ENCODE measurements around the gene DAB2IP. TPM values are rescaled to one million over a fixed set of nuclear protein-coding genes. Genes with fewer than 3 reads are reported as not detected.
A peak's percentile ranks its signal among the peaks of the same experiment; 100 is the strongest.

DAB2IP gene
- total RNA-seq, 1 experiment from 2014 or later: 7.3 TPM

DNA sequence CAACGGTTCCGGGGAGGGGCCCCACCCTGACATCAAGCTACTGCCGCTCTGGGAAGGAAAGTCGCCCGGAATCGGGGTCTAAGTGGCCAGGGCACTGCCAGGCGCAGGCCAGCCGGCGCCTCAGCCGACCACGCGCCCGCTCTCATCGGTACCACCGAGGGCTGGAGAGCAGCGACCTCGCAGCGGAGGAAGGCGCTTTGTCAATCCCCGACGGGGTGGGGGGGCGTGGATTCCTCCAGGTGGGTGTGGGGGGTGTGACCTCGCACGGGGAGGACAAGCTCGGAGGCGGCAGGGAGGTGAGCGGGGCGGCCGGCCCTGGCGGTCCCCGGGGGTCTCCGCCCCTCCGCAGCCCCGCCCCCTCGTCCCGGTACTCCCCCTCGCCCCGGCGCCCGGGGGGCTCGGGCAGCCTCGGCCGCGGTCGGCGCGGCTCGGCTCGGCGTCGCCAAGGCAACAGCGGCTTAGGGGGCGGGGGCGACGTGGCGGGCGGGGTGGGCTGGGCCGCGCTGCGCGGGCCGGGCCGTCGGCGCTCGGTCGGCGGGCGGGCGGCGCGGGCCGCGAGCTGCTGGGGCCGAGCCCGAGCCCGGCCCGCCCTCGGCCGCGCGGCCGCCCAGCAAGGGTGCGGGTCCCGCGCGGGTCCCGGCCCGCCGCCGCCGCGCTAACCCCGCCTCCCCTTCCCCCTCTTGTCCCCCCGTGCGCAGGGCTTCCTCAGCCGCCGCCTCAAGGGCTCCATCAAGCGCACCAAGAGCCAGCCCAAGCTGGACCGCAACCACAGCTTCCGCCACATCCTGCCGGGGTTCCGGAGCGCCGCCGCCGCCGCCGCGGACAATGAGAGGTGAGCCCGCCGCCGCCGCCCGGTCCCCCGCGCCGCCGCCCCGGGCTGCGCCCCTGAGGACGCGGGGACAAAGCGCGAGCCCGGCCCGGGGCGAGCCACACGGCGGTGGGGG, 47.5 kb downstream of the DAB2IP start:
- peak overlapping the region; percentile 58 for H3K4me3 ChIP-seq
- no peaks in the 10 kb centered on the region for H3K27me3 ChIP-seq
- H3K36me3 ChIP-seq: no peaks in the 10 kb centered on the region
- peak; percentile 65 for DNase-seq
- no peaks in the 10 kb centered on the region for H3K9me3 ChIP-seq

DNA sequence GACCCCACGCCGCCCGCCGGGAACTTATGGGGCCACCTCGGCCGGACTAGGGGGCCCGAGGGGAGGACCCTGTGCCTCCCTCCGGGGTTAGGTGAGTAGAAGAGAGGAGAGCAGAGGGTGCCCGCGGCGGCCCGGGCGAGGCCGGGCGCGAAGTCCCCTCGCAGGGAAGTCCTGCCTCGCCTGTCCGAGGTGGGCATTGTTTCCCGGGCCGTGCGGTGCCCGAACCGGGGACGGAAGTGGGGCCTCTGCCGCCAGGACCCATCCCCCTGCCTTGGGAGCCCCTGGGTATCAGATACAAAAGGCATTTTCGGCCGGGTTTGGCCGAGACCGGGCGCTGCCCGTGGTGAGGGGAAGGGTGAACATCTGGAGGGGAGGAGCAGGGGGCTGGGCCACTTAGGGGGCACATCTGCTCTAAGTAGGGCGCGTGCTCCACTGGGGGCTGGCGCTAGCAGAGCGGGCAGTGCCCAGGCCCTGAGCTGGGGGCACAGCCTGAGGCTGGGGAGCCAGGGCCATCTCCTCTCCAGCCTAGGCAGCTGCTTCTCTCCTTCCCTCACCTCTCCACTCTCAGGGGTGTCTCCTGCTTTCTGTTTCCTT, 48.2 kb downstream of the DAB2IP start:
- H3K4me3 ChIP-seq: peak overlapping the region; percentile 58
- no peak for DNase-seq
- H3K9me3 ChIP-seq: no peaks in the 10 kb centered on the region
- no peaks in the 10 kb centered on the region for H3K36me3 ChIP-seq
- H3K27me3 ChIP-seq: no peaks in the 10 kb centered on the region

DNA sequence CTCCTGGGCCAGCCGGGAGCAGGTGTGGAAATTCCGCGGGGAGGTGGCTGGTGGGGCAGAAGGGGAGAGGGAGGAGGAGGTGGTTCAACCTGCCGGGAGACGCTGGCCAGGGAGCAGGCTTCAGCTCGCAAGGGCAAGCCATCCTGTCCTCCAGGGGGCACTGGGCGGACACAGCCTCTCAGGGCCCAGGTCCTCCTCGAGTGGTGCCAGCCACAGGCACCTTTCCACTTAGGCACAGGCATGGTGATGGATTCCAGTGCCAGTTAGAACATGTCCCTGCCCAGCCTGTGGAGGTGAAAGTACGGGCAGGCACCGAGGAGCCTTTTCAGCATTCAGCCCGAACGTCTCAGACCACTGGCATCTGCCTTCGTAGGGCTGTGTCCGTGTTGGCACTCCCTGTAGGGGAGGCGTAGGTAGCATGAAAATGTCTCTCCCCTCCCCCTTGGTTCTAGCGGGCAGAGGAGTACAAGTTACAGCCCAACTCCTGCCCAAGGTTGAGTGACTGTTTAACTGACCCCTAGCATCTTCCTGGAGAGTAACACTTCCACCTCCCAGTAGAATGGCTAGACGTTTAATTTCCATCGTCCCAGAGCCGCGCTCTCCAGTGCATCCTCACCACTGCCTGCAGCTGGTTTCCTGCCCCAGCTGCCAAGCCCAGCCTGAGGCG, 48.9 kb downstream of the DAB2IP start:
- Histone ChIP-seq H3K36me3 (no peaks in the 10 kb centered on the region), H3K9me3 (no peaks in the 10 kb centered on the region), H3K27me3 (no peaks in the 10 kb centered on the region), H3K4me3 (peak overlapping the region; percentile 58)
- DNase-seq: peak; percentile 68

DNA sequence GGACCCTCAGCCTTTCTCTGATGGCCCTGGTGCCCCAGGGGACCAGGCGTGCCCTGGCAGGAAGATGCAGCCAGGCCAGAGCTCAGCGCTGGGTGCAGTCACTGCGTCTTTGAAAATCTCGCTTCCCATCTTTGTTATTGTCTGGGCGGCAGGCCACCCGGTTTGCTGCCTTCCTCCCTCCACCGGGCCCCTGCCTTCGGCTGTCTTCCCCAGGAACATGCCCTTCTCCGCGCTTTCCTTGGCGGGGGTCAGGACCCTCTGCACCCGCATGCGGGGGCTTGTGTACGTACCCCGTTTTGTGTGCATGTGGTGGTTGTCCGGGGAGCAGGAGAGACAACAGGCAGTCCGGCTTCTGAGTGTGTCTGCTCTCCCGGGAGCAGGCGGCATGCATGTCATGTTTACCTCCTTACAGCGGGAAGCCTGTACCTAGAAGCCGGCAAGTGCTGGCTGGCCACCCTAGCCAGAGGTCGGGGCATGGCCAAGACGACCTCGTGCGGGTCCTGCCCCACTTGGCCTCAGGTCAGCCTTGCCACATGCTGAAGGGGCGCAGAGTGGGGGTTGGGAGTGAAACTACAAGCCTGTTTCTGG, 49.5 kb downstream of the DAB2IP start:
- H3K36me3 ChIP-seq: no peaks in the 10 kb centered on the region
- H3K4me3 ChIP-seq: no peak overlapping the region
- H3K9me3 ChIP-seq: no peaks in the 10 kb centered on the region
- H3K27me3 ChIP-seq: no peaks in the 10 kb centered on the region
- DNase-seq: no peak

DNA sequence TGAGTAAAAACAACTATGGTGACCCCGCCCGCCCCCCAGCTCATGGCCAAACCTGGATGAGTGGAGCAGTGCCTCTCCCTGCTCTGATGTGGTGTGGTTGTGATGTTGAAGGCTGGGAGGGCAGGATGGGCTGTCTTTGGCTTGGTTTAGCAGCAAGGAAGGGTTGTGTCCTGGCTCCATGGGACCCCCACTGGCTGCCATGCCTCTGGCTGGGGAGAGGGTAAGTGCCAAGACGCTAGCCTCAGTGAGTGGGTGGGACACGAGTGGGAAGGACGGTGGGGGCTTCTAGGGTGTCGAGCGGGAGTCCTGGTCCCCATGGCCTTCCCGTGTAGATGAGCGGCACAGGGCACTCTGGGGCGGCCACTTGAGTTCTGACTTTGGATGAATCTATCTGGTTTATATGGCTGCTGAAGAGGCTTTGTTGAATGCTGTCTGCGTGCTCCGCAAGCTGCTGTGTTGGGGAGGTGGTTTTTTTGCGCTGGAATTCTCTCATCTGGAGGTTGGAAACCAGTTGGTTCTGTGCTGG, 50.4 kb downstream of the DAB2IP start:
- Histone ChIP-seq H3K4me3 (no peak overlapping the region), H3K9me3 (no peaks in the 10 kb centered on the region), H3K27me3 (no peaks in the 10 kb centered on the region), H3K36me3 (no peaks in the 10 kb centered on the region)
- no peak for DNase-seq

DNA sequence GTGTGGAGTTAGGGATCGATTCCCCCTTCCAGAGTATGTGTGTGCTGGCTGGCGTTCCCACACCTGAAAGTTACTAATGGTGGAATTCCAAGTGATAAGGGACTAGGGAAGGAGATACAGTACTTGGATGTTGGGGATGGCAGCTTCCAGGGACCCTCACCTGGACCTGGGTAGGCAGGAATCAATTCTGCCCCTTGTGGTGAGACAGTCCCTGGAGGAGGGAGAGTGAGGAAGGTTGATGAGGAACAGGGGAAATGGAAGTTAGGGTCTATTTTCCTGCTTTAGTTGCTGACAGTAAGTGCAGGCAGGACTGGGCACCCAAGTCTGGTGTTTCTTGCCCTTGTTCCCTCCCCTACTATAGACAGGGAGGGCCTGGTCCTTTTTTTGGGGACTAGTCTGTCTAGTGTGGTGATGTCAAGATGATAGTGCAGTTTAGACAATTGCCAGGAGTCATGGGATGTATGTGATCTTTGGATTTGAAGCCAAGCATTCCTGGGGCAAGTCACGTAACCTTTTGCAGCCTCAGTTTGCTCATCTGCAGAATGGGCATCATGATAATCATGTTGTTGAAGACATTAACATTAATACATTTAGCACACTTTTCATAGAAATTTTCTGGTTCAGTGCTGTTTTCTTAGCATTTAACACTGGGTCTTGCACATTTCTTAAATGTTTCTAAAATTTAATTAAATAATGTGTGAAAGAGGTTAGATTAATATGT, 51.7 kb downstream of the DAB2IP start:
- no peaks in the 10 kb centered on the region for H3K27me3 ChIP-seq
- H3K36me3 ChIP-seq: no peaks in the 10 kb centered on the region
- no peaks in the 10 kb centered on the region for H3K9me3 ChIP-seq
- no peak for DNase-seq
- no peak overlapping the region for H3K4me3 ChIP-seq

DNA sequence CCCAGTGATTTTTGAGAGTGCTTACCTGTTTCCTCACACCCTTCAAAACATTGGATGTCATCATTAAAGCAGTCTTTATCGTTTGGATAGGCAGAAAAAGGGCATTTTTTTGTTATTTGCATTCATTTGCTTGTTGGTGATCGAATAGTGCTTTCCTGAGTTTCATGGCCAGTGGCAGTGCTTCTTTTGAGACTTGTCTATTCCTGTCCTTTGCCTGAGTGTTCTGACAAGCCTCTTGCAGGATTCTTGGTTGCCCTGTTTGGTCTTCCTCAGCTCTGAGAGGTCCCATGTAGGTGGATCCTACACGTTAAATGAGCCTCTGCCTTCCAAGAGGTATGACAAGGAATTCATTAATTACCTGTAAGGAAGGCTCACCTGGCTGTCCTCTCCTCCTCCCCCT, 52.8 kb downstream of the DAB2IP start:
- H3K9me3 ChIP-seq: no peaks in the 10 kb centered on the region
- H3K36me3 ChIP-seq: no peaks in the 10 kb centered on the region
- DNase-seq: no peak
- H3K4me3 ChIP-seq: no peak overlapping the region
- no peaks in the 10 kb centered on the region for H3K27me3 ChIP-seq

DNA sequence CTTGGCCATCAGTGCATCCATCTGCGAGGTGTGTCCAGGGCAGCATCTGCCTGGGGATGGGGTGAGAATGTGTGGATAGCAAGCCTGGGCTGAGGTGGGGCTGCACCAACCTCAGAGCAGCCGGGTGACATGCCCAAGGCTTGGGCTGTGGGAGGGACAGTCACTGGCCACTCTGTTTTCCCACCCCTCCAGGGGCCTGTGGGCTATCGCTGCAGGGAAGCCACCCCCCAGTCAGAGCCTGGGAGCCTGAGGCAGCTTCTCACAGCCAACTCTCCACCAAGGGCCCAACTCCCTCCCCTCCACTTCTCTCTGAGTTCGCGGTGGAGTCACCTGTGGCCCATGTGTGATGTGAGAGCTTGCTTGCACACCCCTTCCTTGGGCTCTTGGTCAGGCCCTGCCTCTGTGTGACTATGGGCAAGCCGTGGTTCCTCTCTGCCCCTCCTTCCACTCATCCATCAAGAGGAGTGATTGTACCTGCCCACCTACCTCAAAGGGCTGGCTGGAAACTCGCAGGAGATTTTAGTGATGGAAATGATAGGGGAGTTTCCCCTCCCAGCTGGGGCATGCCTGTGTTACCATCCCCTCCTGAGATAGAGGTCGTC, 54.8 kb downstream of the DAB2IP start:
- no peak for DNase-seq
- Histone ChIP-seq H3K4me3 (no peak overlapping the region), H3K36me3 (no peaks in the 10 kb centered on the region), H3K27me3 (no peaks in the 10 kb centered on the region), H3K9me3 (no peaks in the 10 kb centered on the region)

DNA sequence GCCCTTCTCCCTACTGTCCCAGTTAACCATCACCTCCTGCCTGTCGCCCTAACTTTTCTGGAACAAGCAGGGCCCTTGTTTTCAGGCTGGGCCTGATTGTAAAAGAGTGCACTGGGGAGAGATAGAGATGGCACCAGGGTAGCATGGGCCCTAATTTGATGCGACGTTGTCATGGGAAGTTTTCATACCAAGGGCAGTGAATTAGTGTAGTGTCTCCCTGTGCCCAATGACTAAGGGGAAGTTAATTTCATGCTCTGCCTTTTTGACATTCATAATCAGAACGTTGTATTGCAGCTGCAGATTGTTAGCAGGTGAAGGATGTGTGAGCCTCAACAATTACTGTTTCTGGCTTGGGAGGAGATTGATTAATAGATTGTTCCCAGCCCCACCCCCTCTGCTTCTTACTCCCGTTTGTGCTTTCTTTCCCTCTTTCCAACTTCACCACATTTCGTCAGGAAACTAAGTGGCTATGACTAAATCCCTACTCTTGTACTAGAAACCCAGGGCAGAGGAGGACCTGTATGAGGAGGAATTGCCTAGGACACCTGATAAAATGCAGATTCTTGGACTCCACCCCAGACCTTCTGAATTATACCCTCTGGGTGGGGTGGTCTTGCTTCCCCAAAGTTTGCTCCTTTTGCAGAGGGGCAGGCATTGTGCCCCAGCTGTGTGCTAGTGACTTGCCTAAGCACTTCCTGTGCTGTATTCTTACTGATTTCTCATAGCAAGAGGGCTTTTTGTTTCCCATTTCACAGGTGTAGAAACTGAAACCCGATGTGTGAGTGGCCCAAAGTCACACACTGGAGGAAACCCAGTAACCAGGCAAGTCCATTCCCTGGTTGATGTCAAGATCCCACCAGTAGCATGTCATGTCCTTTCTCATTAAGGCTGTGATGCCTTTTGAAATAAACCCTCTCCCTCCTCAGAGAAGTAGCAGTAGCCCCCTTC, 56.3 kb downstream of the DAB2IP start:
- Histone ChIP-seq H3K27me3 (no peaks in the 10 kb centered on the region), H3K4me3 (no peak overlapping the region), H3K36me3 (no peaks in the 10 kb centered on the region), H3K9me3 (no peaks in the 10 kb centered on the region)
- DNase-seq: no peak

DNA sequence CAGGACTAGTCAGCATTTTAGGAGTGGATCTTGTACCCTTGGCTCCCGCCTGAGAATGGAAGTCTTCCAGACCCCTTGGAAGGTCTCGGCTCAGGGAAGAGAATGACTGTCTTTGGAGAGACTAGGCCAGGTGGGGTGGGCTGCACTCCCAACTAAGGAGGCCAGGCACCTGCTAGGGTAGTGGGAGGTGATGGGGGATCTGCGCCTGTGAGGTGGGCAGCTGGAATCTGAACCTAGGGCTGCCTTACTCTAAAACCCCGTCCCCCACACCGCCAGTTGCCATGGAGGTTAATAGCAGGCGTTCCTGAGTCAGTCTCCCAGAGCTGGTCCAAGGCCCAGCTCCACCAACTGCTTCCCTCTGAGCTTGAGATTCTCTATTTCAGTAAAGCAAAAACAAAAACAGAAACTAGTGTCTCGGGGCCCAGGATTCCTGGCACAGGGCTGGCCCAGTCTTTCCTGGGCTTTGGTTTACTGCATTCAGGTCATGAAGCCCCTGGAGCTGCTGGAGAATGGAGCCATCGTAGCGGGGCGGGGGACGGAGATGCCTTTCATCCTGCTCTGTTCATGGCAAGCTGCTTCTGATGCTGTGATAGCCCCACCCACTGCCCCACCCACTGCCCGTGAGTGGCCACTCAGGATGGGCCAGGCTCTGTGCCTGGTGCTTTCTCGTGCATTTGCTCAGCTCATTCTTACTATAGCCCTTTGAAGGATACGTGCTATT, 57.5 kb downstream of the DAB2IP start:
- Histone ChIP-seq H3K9me3 (no peaks in the 10 kb centered on the region), H3K36me3 (no peaks in the 10 kb centered on the region), H3K4me3 (no peak overlapping the region), H3K27me3 (no peaks in the 10 kb centered on the region)
- no peak for DNase-seq

DNA sequence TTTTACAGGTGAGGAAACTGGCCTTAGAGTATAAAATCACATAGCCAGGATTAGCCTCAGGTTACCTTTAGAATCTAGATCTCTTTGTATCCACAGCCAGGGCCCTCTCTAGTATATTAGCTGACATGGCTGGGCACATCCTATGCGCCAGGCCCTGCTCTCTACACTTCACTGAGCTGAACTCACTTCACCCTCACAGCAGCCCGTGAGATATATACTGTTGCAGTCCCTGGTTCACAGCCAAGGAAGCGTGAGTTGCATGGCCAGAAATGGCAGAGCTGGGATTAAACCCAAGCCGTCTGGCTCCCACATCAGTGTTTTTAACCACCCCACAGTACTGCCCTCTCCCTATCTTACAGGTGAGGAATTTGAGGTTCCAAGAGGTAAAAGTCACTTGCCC, 58.4 kb downstream of the DAB2IP start:
- Histone ChIP-seq H3K27me3 (no peaks in the 10 kb centered on the region), H3K9me3 (no peaks in the 10 kb centered on the region), H3K36me3 (no peaks in the 10 kb centered on the region), H3K4me3 (no peak overlapping the region)
- DNase-seq: no peak

DNA sequence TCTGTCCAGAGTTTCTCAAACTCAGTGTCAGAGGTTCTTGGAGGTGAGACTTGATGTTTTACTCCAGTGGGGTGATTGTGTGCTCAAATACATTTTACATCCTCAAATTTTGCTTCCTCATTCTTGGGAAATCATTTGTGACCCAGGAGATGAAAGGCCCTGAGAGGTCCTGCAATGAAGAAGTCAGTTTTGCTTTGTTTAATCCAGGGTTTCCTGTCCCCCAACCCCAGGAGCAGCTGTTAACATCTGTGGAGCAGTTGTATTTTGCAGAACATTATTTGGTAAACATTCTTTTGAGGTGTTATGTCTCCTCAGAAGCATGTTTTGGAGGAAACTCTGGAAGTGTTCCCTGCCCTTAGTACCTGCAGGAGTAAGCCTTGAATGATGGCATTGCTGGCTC, 59.8 kb downstream of the DAB2IP start:
- DNase-seq: no peak
- H3K36me3 ChIP-seq: no peaks in the 10 kb centered on the region
- no peaks in the 10 kb centered on the region for H3K27me3 ChIP-seq
- no peaks in the 10 kb centered on the region for H3K9me3 ChIP-seq
- no peak overlapping the region for H3K4me3 ChIP-seq

DNA sequence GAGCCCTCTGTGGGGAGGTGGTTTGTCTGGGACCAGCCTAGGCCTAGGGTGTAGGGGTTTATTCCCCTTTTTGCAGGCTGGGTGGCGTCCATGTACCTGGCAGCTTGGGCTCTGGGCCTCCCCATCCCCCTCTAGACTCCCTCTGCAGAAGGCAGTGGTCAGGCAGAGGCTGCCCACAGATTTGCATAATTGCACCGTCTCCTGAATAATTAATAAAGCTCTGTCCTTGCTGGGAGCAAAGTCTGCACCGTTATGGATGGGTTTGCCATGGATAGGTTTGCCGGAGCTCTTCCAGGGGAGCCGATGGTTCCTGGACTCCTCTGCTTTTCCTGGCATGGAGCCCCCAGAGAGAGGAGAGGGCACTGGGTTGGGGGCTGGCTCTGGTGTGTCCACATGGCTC, 60.4 kb downstream of the DAB2IP start:
- Histone ChIP-seq H3K9me3 (no peaks in the 10 kb centered on the region), H3K27me3 (no peaks in the 10 kb centered on the region)
- no peak for DNase-seq

DNA sequence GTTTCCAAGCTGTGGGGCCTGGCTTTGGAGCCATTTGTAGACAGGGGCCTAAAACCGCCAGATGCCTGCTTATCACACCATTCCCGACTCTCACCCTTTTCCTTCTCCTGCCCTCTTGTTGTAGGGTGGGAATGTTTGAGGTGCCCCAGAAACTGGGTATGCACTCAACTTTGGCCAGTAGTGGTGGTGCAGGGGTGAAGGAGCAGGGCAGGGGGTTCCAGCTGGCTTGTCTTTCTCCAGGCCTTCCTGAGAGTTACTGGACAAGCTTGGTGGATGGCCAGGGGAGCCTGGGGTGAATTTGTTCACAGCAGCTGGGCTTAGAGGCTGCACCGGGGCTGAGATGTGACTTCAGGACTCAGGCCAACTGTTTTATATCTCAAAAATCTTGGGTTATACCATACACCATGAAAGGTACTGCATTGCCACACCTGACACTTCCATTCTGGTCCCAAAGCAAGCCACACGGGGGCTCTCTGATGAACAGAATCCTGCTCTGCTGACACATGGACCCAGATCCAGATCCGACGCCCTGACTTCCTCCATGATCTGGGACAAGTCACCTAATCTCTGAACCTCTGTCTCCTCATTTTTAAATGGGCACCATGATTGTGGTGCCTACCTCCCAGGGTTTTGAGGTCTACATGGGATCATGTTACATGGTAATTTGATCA, 62.1 kb downstream of the DAB2IP start:
- no peaks in the 10 kb centered on the region for H3K9me3 ChIP-seq
- no peak for DNase-seq
- no peak overlapping the region for H3K4me3 ChIP-seq
- no peaks in the 10 kb centered on the region for H3K36me3 ChIP-seq
- no peaks in the 10 kb centered on the region for H3K27me3 ChIP-seq

More for the DNA sequence above, 60.4 kb downstream of the DAB2IP start:
- Histone ChIP-seq H3K36me3 (no peaks in the 10 kb centered on the region), H3K4me3 (no peak overlapping the region)
